ENCODE data around the gene AMER2.

AMER2 gene

DNA sequence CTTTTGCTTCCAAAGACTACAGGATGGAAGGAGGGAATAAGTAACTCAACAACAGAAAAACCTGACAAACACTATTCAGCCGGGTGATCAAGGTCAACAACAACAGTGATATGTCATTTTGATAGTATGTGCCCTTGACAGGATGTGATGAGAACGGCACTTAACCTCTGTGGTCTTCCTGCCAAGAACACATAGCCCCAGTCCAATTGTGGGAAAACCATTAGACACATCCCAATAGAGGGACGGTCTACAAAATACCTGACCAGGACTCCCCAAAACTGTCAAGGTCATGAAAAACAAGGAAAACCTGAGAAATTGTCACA lies 43.1 kb upstream of the AMER2 start:
- H3K4me3 ChIP-seq (ENCODE audit: low read length), result no peak overlapping the region
- H3K79me2 ChIP-seq (ENCODE audit: control insufficient read depth, low read length), result no peaks in the 10 kb centered on the region
- H3K36me3 ChIP-seq (ENCODE audit: control insufficient read depth, low read length), result no peaks in the 10 kb centered on the region
- no peak overlapping the region for H3K4me2 ChIP-seq (ENCODE audit: low read length)
- no peaks in the 10 kb centered on the region for H3K4me1 ChIP-seq (ENCODE audit: control insufficient read depth, low read length)
- H4K20me1 ChIP-seq (ENCODE audit: control insufficient read depth, insufficient read depth, low read depth, low read length), result no peaks in the 10 kb centered on the region
- H3K9me3 ChIP-seq (ENCODE audit: control insufficient read depth, insufficient read depth, low read length), result no peaks in the 10 kb centered on the region
- H3F3A ChIP-seq (ENCODE audit: control insufficient read depth, insufficient read depth), result no peaks in the 10 kb centered on the region
- no peak for TF ChIP-seq EZH2phosphoT487 (IDR thresholded peaks at IDR 0.05; ENCODE audit: borderline replicate concordance, low read length)
- TF ChIP-seq, protein P1, sequence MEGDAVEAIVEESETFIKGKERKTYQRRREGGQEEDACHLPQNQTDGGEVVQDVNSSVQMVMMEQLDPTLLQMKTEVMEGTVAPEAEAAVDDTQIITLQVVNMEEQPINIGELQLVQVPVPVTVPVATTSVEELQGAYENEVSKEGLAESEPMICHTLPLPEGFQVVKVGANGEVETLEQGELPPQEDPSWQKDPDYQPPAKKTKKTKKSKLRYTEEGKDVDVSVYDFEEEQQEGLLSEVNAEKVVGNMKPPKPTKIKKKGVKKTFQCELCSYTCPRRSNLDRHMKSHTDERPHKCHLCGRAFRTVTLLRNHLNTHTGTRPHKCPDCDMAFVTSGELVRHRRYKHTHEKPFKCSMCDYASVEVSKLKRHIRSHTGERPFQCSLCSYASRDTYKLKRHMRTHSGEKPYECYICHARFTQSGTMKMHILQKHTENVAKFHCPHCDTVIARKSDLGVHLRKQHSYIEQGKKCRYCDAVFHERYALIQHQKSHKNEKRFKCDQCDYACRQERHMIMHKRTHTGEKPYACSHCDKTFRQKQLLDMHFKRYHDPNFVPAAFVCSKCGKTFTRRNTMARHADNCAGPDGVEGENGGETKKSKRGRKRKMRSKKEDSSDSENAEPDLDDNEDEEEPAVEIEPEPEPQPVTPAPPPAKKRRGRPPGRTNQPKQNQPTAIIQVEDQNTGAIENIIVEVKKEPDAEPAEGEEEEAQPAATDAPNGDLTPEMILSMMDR (IDR thresholded peaks at IDR 0.05; ENCODE audit: low read depth, low read length, poor library complexity, severe bottlenecking), result no peak
- no peaks in the 10 kb centered on the region for H3K9me2 ChIP-seq (replicated peaks; ENCODE audit: control insufficient read depth, low read length)
- H3K27ac ChIP-seq (ENCODE audit: low read depth, low read length), result no peak overlapping the region
- H3K27me3 ChIP-seq (ENCODE audit: control insufficient read depth, low read length), result no peaks in the 10 kb centered on the region; the same call in 1 of the 2 replicates

DNA sequence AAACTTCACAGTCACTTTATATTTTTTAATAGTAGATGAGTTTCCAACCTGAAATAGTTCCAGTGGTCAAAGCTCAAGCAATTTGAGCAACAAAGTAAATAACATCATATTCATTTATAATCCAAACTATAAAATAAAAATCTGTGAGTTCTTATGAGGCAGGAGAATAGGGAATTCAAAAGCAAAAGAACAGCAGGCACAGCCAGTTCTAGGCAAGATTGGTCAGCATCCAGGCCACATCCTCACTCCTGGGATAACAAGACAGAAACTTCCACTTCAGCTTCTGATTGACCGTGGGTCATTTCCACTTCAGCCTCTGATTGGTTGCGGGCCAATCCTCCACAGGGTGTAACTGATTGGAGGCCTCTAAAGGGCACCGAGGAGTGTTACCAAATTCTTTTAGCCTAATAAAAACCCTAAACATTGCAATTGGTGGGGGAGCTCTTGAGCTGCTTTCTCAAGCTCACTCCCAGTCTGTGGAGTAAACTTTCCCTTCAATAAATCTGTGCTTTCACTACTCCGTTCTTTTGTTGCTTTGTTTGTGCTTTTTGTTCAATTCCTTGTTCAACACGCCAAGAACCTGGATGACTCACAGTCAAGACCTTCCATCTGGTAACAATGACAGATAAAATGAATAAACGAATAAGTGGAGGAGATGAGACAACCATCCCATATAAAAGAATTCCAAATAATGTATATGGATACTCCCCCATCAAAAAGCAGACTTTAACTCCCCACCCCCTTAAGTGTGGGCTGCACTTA lies 42.6 kb upstream of the AMER2 start:
- Histone ChIP-seq H3K36me3 (ENCODE audit: control insufficient read depth, low read length) (no peaks in the 10 kb centered on the region), H3K9me2 (replicated peaks; ENCODE audit: control insufficient read depth, low read length) (no peaks in the 10 kb centered on the region), H3K4me3 (ENCODE audit: low read length) (no peak overlapping the region), H3K4me1 (ENCODE audit: control insufficient read depth, low read length) (no peaks in the 10 kb centered on the region), H3F3A (ENCODE audit: control insufficient read depth, insufficient read depth) (no peaks in the 10 kb centered on the region), H3K9me3 (ENCODE audit: control insufficient read depth, insufficient read depth, low read length) (no peaks in the 10 kb centered on the region), H3K4me2 (ENCODE audit: low read length) (no peak overlapping the region), H3K27ac (ENCODE audit: low read depth, low read length) (no peak overlapping the region), H3K79me2 (ENCODE audit: control insufficient read depth, low read length) (no peaks in the 10 kb centered on the region), H4K20me1 (ENCODE audit: control insufficient read depth, insufficient read depth, low read depth, low read length) (no peaks in the 10 kb centered on the region), H3K27me3 (ENCODE audit: control insufficient read depth, low read length) (no peaks in the 10 kb centered on the region; the same call in 1 of the 2 replicates)
- TF ChIP-seq, protein P1 (IDR thresholded peaks at IDR 0.05; ENCODE audit: low read depth, low read length, poor library complexity, severe bottlenecking), result no peak
- TF ChIP-seq EZH2phosphoT487 (IDR thresholded peaks at IDR 0.05; ENCODE audit: borderline replicate concordance, low read length), result no peak

DNA sequence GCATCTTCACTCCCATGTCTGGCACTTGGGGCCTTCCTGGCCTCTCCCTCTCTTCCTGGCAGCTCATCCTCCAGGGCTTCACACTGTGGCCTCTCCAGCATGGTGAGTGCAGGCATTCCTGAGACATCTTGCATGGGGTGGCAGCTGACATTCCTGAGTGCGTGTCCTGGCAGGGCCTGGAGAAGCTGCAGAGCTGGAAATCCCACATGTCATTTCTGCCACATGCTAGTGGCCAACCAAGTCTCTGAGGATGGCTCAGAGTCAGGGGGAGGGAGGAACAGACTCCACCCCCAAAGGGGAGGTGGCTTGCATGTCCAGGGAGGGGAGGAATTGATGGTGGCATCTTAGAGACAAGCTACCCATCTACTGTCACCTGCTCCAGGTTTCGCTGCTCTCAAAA lies 41.6 kb upstream of the AMER2 start:
- TF ChIP-seq, protein P1 (IDR thresholded peaks at IDR 0.05; ENCODE audit: low read depth, low read length, poor library complexity, severe bottlenecking), result no peak
- TF ChIP-seq EZH2phosphoT487 (IDR thresholded peaks at IDR 0.05; ENCODE audit: borderline replicate concordance, low read length), result no peak
- no peaks in the 10 kb centered on the region for H3K9me2 ChIP-seq (replicated peaks; ENCODE audit: control insufficient read depth, low read length)
- H3K27me3 ChIP-seq (ENCODE audit: control insufficient read depth, low read length), result no peaks in the 10 kb centered on the region; the same call in 1 of the 2 replicates
- no peaks in the 10 kb centered on the region for H3K79me2 ChIP-seq (ENCODE audit: control insufficient read depth, low read length)
- H3K27ac ChIP-seq (ENCODE audit: low read depth, low read length), result no peak overlapping the region
- no peak overlapping the region for H3K4me3 ChIP-seq (ENCODE audit: low read length)
- no peaks in the 10 kb centered on the region for H3K36me3 ChIP-seq (ENCODE audit: control insufficient read depth, low read length)
- H3K4me1 ChIP-seq (ENCODE audit: control insufficient read depth, low read length), result no peaks in the 10 kb centered on the region
- no peaks in the 10 kb centered on the region for H4K20me1 ChIP-seq (ENCODE audit: control insufficient read depth, insufficient read depth, low read depth, low read length)
- H3K9me3 ChIP-seq (ENCODE audit: control insufficient read depth, insufficient read depth, low read length), result no peaks in the 10 kb centered on the region
- no peaks in the 10 kb centered on the region for H3F3A ChIP-seq (ENCODE audit: control insufficient read depth, insufficient read depth)
- H3K4me2 ChIP-seq (ENCODE audit: low read length), result no peak overlapping the region
